HEK293 (cell line): ENCODE results near the gene PIK3R2.

Experiments
- KLF10 ChIP-seq: fragments of 450-650 bp; IDR thresholded peaks from 2 replicates; pipeline ENCODE4 v1.5.1; 2018; ENCODE audit warnings: missing biosample characterization, mild to moderate bottlenecking, missing genetic modification characterization
- KLF7 ChIP-seq: fragments of 450-650 bp; formaldehyde crosslinking; IDR thresholded peaks from 2 replicates; pipeline ENCODE4 v1.5.1; 2016; ENCODE audit warnings: missing biosample characterization, missing genetic modification characterization, borderline replicate concordance
- SP3 ChIP-seq: fragments of 450-650 bp; formaldehyde crosslinking; IDR thresholded peaks from 2 replicates; pipeline ENCODE4 v1.5.1; 2016; ENCODE audit warnings: missing biosample characterization, missing genetic modification characterization
- ZBTB11 ChIP-seq: fragments of 450-650 bp; formaldehyde crosslinking; conservative IDR thresholded peaks from 2 replicates; pipeline ENCODE4 v1.5.1; 2016; ENCODE audit warnings: low read depth, missing biosample characterization, missing genetic modification characterization
- ZBTB48 ChIP-seq: fragments of 450-650 bp; formaldehyde crosslinking; IDR thresholded peaks from 2 replicates; pipeline ENCODE4 v1.5.1; 2016; ENCODE audit warnings: missing biosample characterization, missing genetic modification characterization
- ZBTB8A ChIP-seq: fragments of 450-650 bp; formaldehyde crosslinking; IDR thresholded peaks from 2 replicates; pipeline ENCODE4 v1.5.1; 2016; ENCODE audit warnings: missing biosample characterization, missing genetic modification characterization
- ZFHX2 ChIP-seq: fragments of 450-650 bp; formaldehyde crosslinking; conservative IDR thresholded peaks from 2 replicates; pipeline ENCODE4 v1.5.1; 2016; ENCODE audit warnings: missing biosample characterization, missing genetic modification characterization
- ZFP69B ChIP-seq: fragments of 450-650 bp; formaldehyde crosslinking; IDR thresholded peaks from 2 replicates; pipeline ENCODE4 v1.5.1; 2016; ENCODE audit warnings: missing biosample characterization, missing genetic modification characterization
- ZNF112 ChIP-seq: fragments of 450-650 bp; formaldehyde crosslinking; IDR thresholded peaks from 2 replicates; pipeline ENCODE4 v1.5.0; 2017; ENCODE audit warnings: missing biosample characterization, missing genetic modification characterization
- ZNF114 ChIP-seq: fragments of 450-650 bp; formaldehyde crosslinking; IDR thresholded peaks from 2 replicates; pipeline ENCODE4 v1.5.0; 2017; ENCODE audit warnings: missing biosample characterization, missing genetic modification characterization
- ZNF223 ChIP-seq: fragments of 450-650 bp; formaldehyde crosslinking; IDR thresholded peaks from 2 replicates; pipeline ENCODE4 v1.5.1; 2016; ENCODE audit warnings: missing biosample characterization, missing genetic modification characterization
- ZNF280C ChIP-seq: fragments of 450-650 bp; formaldehyde crosslinking; IDR thresholded peaks from 2 replicates; pipeline ENCODE4 v1.5.1; 2016; ENCODE audit warnings: missing biosample characterization, missing genetic modification characterization
- ZNF639 ChIP-seq: fragments of 450-650 bp; formaldehyde crosslinking; IDR thresholded peaks from 2 replicates; pipeline ENCODE4 v1.5.1; 2016; ENCODE audit warnings: missing biosample characterization, missing genetic modification characterization
- ZNF843 ChIP-seq: fragments of 450-650 bp; formaldehyde crosslinking; IDR thresholded peaks from 2 replicates; pipeline ENCODE4 v1.5.1; 2016; ENCODE audit warnings: missing biosample characterization, missing genetic modification characterization
- ZSCAN16 ChIP-seq: fragments of 450-650 bp; formaldehyde crosslinking; IDR thresholded peaks from 2 replicates; pipeline ENCODE4 v1.5.1; 2016; ENCODE audit warnings: missing biosample characterization, missing genetic modification characterization
- ZSCAN30 ChIP-seq: fragments of 450-650 bp; IDR thresholded peaks from 2 replicates; pipeline ENCODE4 v1.5.1; 2018; ENCODE audit warnings: missing biosample characterization, mild to moderate bottlenecking, missing genetic modification characterization, moderate library complexity
- TF ChIP-seq, protein P1 (sequence below): fragments of 450-650 bp; formaldehyde crosslinking; IDR thresholded peaks from 2 replicates; pipeline ENCODE4 v1.5.1; 2016; ENCODE audit warnings: missing biosample characterization, missing genetic modification characterization
- TF ChIP-seq, protein P2 (sequence below): fragments of 450-650 bp; formaldehyde crosslinking; IDR thresholded peaks from 2 replicates; pipeline ENCODE4 v1.5.1; 2016; ENCODE audit warnings: missing biosample characterization, missing genetic modification characterization
- TF ChIP-seq, protein P3 (sequence below): fragments of 450-650 bp; formaldehyde crosslinking; IDR thresholded peaks from 2 replicates; pipeline ENCODE4 v1.5.0; 2017; ENCODE audit warnings: missing biosample characterization, missing genetic modification characterization, borderline replicate concordance

PIK3R2 gene

GRCh38 chr19:18109733-18110608 is 43.0 kb upstream of the PIK3R2 start (continued):
- peak; percentile 47; the same call in 1 of the 2 replicates for TF ChIP-seq KLF7 (tag by site-specific recombination)
- TF ChIP-seq, protein P1, sequence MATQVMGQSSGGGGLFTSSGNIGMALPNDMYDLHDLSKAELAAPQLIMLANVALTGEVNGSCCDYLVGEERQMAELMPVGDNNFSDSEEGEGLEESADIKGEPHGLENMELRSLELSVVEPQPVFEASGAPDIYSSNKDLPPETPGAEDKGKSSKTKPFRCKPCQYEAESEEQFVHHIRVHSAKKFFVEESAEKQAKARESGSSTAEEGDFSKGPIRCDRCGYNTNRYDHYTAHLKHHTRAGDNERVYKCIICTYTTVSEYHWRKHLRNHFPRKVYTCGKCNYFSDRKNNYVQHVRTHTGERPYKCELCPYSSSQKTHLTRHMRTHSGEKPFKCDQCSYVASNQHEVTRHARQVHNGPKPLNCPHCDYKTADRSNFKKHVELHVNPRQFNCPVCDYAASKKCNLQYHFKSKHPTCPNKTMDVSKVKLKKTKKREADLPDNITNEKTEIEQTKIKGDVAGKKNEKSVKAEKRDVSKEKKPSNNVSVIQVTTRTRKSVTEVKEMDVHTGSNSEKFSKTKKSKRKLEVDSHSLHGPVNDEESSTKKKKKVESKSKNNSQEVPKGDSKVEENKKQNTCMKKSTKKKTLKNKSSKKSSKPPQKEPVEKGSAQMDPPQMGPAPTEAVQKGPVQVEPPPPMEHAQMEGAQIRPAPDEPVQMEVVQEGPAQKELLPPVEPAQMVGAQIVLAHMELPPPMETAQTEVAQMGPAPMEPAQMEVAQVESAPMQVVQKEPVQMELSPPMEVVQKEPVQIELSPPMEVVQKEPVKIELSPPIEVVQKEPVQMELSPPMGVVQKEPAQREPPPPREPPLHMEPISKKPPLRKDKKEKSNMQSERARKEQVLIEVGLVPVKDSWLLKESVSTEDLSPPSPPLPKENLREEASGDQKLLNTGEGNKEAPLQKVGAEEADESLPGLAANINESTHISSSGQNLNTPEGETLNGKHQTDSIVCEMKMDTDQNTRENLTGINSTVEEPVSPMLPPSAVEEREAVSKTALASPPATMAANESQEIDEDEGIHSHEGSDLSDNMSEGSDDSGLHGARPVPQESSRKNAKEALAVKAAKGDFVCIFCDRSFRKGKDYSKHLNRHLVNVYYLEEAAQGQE (tag by site-specific recombination) = no peak
- no peak for TF ChIP-seq ZNF112
- TF ChIP-seq, protein P2, sequence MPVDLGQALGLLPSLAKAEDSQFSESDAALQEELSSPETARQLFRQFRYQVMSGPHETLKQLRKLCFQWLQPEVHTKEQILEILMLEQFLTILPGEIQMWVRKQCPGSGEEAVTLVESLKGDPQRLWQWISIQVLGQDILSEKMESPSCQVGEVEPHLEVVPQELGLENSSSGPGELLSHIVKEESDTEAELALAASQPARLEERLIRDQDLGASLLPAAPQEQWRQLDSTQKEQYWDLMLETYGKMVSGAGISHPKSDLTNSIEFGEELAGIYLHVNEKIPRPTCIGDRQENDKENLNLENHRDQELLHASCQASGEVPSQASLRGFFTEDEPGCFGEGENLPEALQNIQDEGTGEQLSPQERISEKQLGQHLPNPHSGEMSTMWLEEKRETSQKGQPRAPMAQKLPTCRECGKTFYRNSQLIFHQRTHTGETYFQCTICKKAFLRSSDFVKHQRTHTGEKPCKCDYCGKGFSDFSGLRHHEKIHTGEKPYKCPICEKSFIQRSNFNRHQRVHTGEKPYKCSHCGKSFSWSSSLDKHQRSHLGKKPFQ (tag by site-specific recombination) = no peak
- peak; percentile 96 for TF ChIP-seq ZSCAN16
- peak; percentile 51 for TF ChIP-seq SP3 (tag by site-specific recombination)
- 0 out of 2 replicates have a peak, but pooled peaks have one; percentile 3 for TF ChIP-seq ZFHX2 (tag by site-specific recombination)
- TF ChIP-seq ZBTB8A = peak; percentile 62
- peak; percentile 20; the same call in 1 of the 2 replicates for TF ChIP-seq ZNF843 (tag by site-specific recombination)
- no peak for TF ChIP-seq ZFP69B
- peak; percentile 62; the same call in 1 of the 2 replicates for TF ChIP-seq ZSCAN30
- TF ChIP-seq ZNF280C (tag by site-specific recombination) = no peak
- TF ChIP-seq KLF10 (tag by site-specific recombination) = peak; percentile 75
- TF ChIP-seq ZBTB11 (tag by site-specific recombination) = peak; percentile 50; the same call in 1 of the 2 replicates
- TF ChIP-seq ZNF639 (tag by site-specific recombination) = no peak
- TF ChIP-seq, protein P3, sequence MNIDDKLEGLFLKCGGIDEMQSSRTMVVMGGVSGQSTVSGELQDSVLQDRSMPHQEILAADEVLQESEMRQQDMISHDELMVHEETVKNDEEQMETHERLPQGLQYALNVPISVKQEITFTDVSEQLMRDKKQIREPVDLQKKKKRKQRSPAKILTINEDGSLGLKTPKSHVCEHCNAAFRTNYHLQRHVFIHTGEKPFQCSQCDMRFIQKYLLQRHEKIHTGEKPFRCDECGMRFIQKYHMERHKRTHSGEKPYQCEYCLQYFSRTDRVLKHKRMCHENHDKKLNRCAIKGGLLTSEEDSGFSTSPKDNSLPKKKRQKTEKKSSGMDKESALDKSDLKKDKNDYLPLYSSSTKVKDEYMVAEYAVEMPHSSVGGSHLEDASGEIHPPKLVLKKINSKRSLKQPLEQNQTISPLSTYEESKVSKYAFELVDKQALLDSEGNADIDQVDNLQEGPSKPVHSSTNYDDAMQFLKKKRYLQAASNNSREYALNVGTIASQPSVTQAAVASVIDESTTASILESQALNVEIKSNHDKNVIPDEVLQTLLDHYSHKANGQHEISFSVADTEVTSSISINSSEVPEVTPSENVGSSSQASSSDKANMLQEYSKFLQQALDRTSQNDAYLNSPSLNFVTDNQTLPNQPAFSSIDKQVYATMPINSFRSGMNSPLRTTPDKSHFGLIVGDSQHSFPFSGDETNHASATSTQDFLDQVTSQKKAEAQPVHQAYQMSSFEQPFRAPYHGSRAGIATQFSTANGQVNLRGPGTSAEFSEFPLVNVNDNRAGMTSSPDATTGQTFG = no peak
- 0 out of 2 replicates have a peak, but pooled peaks have one; percentile 1 for TF ChIP-seq ZBTB48
- TF ChIP-seq ZNF114 (tag by site-specific recombination) = no peak
- 0 out of 2 replicates have a peak, but pooled peaks have one; percentile 3 for TF ChIP-seq ZNF223 (tag by site-specific recombination)
